ENCODE results near the gene HOXC12.

DNA sequence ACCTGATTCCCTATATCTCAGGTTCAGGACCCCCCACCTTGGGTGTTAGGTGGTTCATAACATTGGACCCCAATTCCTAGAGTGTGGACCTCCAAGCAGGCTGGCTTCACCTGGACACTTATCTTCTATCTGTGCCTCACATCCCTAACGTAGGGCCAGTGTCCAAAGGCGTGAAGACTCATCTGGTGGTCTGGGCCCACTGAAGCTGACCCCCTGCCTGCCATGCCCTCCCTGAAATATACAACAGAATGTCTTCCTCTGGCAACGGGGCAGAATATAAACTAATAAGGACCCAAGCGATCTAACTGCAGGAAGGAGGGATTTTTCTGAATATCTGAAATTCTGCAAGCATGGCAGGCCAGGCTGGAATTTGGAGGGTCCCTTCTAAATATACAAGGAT is 10.5 kb upstream of the HOXC12 start:
- TF ChIP-seq TCF7L2 (IDR thresholded peaks at IDR 0.05; ENCODE audit: low read depth, low read length) (no peak), POLR2AphosphoS5 (IDR thresholded peaks at IDR 0.05; ENCODE audit: low read depth, low read length) (no peak), SIN3A (IDR thresholded peaks at IDR 0.05; ENCODE audit: borderline replicate concordance, insufficient read depth, low read depth, low read length) (no peak)
- TF ChIP-seq, protein P1, sequence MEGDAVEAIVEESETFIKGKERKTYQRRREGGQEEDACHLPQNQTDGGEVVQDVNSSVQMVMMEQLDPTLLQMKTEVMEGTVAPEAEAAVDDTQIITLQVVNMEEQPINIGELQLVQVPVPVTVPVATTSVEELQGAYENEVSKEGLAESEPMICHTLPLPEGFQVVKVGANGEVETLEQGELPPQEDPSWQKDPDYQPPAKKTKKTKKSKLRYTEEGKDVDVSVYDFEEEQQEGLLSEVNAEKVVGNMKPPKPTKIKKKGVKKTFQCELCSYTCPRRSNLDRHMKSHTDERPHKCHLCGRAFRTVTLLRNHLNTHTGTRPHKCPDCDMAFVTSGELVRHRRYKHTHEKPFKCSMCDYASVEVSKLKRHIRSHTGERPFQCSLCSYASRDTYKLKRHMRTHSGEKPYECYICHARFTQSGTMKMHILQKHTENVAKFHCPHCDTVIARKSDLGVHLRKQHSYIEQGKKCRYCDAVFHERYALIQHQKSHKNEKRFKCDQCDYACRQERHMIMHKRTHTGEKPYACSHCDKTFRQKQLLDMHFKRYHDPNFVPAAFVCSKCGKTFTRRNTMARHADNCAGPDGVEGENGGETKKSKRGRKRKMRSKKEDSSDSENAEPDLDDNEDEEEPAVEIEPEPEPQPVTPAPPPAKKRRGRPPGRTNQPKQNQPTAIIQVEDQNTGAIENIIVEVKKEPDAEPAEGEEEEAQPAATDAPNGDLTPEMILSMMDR (IDR thresholded peaks at IDR 0.05), result no peak

Measured in Panc1 (cell line).